ENCODE data around the gene IDH3G. TPM values are rescaled to one million over a fixed set of nuclear protein-coding genes. Genes with fewer than 3 reads are reported as not detected.

IDH3G gene
- total RNA-seq, 2 experiments from 2014 or later: 46.8 to 47.3 TPM

GRCh38 chrX:153827903-153828302 is 33.7 kb upstream of the IDH3G start:
- Mint-ChIP-seq H3K27me3 (no peaks in the 10 kb centered on the region), H3K4me1 (ENCODE audit: low read depth) (peaks cover 30% of the 10 kb centered on the region), H3K36me3 (ENCODE audit: low read depth) (no peaks in the 10 kb centered on the region), H3K9me3 (no peaks in the 10 kb centered on the region), H3K4me3 (peak overlapping the region; percentile 58), H3K27ac (peak overlapping the region; percentile 46)
- no peaks in the 10 kb centered on the region for H3K36me3 ChIP-seq (ENCODE audit: insufficient read depth, low read length)
- H3K27ac ChIP-seq (ENCODE audit: low read depth in 1 of 2, low read length in 2 of 2): no peak overlapping the region
- CTCF ChIA-PET: interaction anchor here (0.6 kb wide), 1 partner anchor 73 kb away, joined by 3 read pairs; no protein-coding TSS in a partner anchor
- TF ChIP-seq CTCF (IDR thresholded peaks at IDR 0.05): no peak
- no peak for ATAC-seq (ENCODE audit: poor library complexity)
- intact Hi-C loops (cut with DNase I, micrococcal nuclease): loop anchor here in 1 of 2 experiments (5.0 kb wide), 1 partner anchor 74 kb away; the partner anchor contains the start of gene AVPR2
- no peaks in the 10 kb centered on the region for H3K27me3 ChIP-seq (ENCODE audit: control insufficient read depth in 1 of 2, insufficient read depth in 2 of 2, low read length in 2 of 2)
- POLR2A ChIA-PET: no interaction called here
- DNase-seq: no peak
- H3K4me1 ChIP-seq (ENCODE audit: insufficient read depth, low read length): peaks cover 40% of the 10 kb centered on the region
- no peak overlapping the region for H3K4me3 ChIP-seq (ENCODE audit: low read length)
- H3K9me3 ChIP-seq (ENCODE audit: control insufficient read depth in 1 of 2, insufficient read depth in 1 of 2, low read length in 2 of 2): no peaks in the 10 kb centered on the region

- CTCF ChIA-PET: no interaction called here
- Histone ChIP-seq H3K4me3 (ENCODE audit: low read length) (no peak overlapping the region), H3K27me3 (ENCODE audit: control insufficient read depth in 1 of 2, insufficient read depth in 2 of 2, low read length in 2 of 2) (no peaks in the 10 kb centered on the region), H3K4me1 (ENCODE audit: insufficient read depth, low read length) (peaks cover 49% of the 10 kb centered on the region), H3K9me3 (ENCODE audit: control insufficient read depth in 1 of 2, insufficient read depth in 1 of 2, low read length in 2 of 2) (no peaks in the 10 kb centered on the region), H3K27ac (ENCODE audit: low read depth in 1 of 2, low read length in 2 of 2) (no peak overlapping the region), H3K36me3 (ENCODE audit: insufficient read depth, low read length) (no peaks in the 10 kb centered on the region)
- POLR2A ChIA-PET: no interaction called here
- peaks cover 39% of the 10 kb centered on the region for H3K4me1 Mint-ChIP-seq (ENCODE audit: low read depth)
- no peaks in the 10 kb centered on the region for H3K36me3 Mint-ChIP-seq (ENCODE audit: low read depth)
- DNase-seq (no peak), ATAC-seq (ENCODE audit: poor library complexity) (no peak)
- intact Hi-C loops (cut with DNase I, micrococcal nuclease): loop anchor here in 1 of 2 experiments (5.0 kb wide), 1 partner anchor 75 kb away; the partner anchor contains the start of gene AVPR2
- H3K9me3 Mint-ChIP-seq: no peaks in the 10 kb centered on the region
- no peak for TF ChIP-seq CTCF (IDR thresholded peaks at IDR 0.05)
- H3K27me3 Mint-ChIP-seq: no peaks in the 10 kb centered on the region
- H3K27ac Mint-ChIP-seq: peak overlapping the region; percentile 46
- H3K4me3 Mint-ChIP-seq: peak overlapping the region; percentile 58
These were observed 32.8 kb upstream of the IDH3G start for GRCh38 chrX:153827016-153827415.

GRCh38 chrX:153825042-153825441 is 30.9 kb upstream of the IDH3G start:
- Mint-ChIP-seq H3K4me3 (no peak overlapping the region), H3K9me3 (no peaks in the 10 kb centered on the region), H3K4me1 (ENCODE audit: low read depth) (peaks cover 54% of the 10 kb centered on the region)

More at GRCh38 chrX:153825042-153825441, 30.9 kb upstream of the IDH3G start:
- Histone ChIP-seq H3K9me3 (ENCODE audit: control insufficient read depth in 1 of 2, insufficient read depth in 1 of 2, low read length in 2 of 2) (no peaks in the 10 kb centered on the region), H3K4me1 (ENCODE audit: insufficient read depth, low read length) (peaks cover 61% of the 10 kb centered on the region), H3K27me3 (ENCODE audit: control insufficient read depth in 1 of 2, insufficient read depth in 2 of 2, low read length in 2 of 2) (no peaks in the 10 kb centered on the region), H3K36me3 (ENCODE audit: insufficient read depth, low read length) (no peaks in the 10 kb centered on the region), H3K4me3 (ENCODE audit: low read length) (no peak overlapping the region), H3K27ac (ENCODE audit: low read depth in 1 of 2, low read length in 2 of 2) (no peak overlapping the region)
- no peaks in the 10 kb centered on the region for H3K27me3 Mint-ChIP-seq
- no peak for ATAC-seq (ENCODE audit: poor library complexity)
- TF ChIP-seq CTCF (IDR thresholded peaks at IDR 0.05): no peak
- H3K36me3 Mint-ChIP-seq (ENCODE audit: low read depth): no peaks in the 10 kb centered on the region
- DNase-seq: no peak
- POLR2A ChIA-PET: no interaction called here
- intact Hi-C loops (cut with DNase I, micrococcal nuclease): loop anchor here in 1 of 2 experiments (5.0 kb wide), 1 partner anchor 77 kb away; the partner anchor contains the start of gene AVPR2
- CTCF ChIA-PET: no interaction called here
- H3K27ac Mint-ChIP-seq: no peak overlapping the region

Data from CD4-positive, alpha-beta T cell (primary cell).